Fibroblast of lung (primary cell): ENCODE data around the gene KLHL26. TPM values are rescaled to one million over a fixed set of nuclear protein-coding genes. Genes with fewer than 3 reads are reported as not detected.
A peak's percentile ranks its signal among the peaks of the same experiment; 100 is the strongest.

ENCODE experiments used
- DNase-seq, 2 donors: peaks; one replicate each; pipeline versions ENCODE4 v3.0.0 to v3.0.0-alpha.2; 2010; ENCODE audit warnings: low read depth in 2 of 2
- H2AFZ ChIP-seq: 2 replicates; pipeline ENCODE4 v1.5.1; 2012; ENCODE audit warnings: low read length, control low read depth, inconsistent platforms
- H3K27ac ChIP-seq: 2 replicates; pipeline ENCODE4 v1.5.1; 2011; ENCODE audit warnings: low read length, control low read depth; ENCODE audit not compliant: insufficient read depth
- H3K27me3 ChIP-seq: 2 replicates; pipeline ENCODE4 v1.5.1; 2011; ENCODE audit warnings: mild to moderate bottlenecking, low read length; ENCODE audit not compliant: control insufficient read depth, insufficient read depth
- H3K36me3 ChIP-seq: 2 replicates; pipeline ENCODE4 v1.5.1; 2011; ENCODE audit warnings: low read length; ENCODE audit not compliant: control insufficient read depth, insufficient read depth
- H3K4me1 ChIP-seq: 2 replicates; pipeline ENCODE4 v1.5.1; 2011; ENCODE audit warnings: low read length; ENCODE audit not compliant: control insufficient read depth, insufficient read depth; ENCODE audit errors: extremely low read depth
- H3K4me2 ChIP-seq: 2 replicates; pipeline ENCODE4 v1.5.1; 2011; ENCODE audit warnings: low read length, control low read depth; ENCODE audit not compliant: insufficient read depth; ENCODE audit errors: extremely low read depth
- H3K4me3 ChIP-seq, 4 experiments: fragments of 200-600 bp in 1 of 4; sonication (generic) in 1 of 4; replicated peaks in 1 of 4; 2 replicates each; pipeline ENCODE4 v1.5.1; 2011 to 2016; ENCODE audit warnings: low read length in 4 of 4, low read depth in 3 of 4, mild to moderate bottlenecking in 3 of 4, control low read depth in 2 of 4, inconsistent platforms in 1 of 4, mixed read lengths in 1 of 4; ENCODE audit not compliant: insufficient read depth in 1 of 4; ENCODE audit errors: control extremely low read depth in 1 of 4
- H3K79me2 ChIP-seq: 2 replicates; pipeline ENCODE4 v1.5.1; 2012; ENCODE audit warnings: mild to moderate bottlenecking, low read length, inconsistent platforms; ENCODE audit not compliant: control insufficient read depth, insufficient read depth
- H3K9ac ChIP-seq: 2 replicates; pipeline ENCODE4 v1.5.1; 2011; ENCODE audit warnings: mild to moderate bottlenecking, low read length, control low read depth; ENCODE audit not compliant: insufficient read depth
- H3K9me3 ChIP-seq: 2 replicates; pipeline ENCODE4 v1.5.1; 2012; ENCODE audit warnings: low read depth, low read length; ENCODE audit not compliant: control insufficient read depth, insufficient read depth
- H4K20me1 ChIP-seq: 2 replicates; pipeline ENCODE4 v1.5.1; 2011; ENCODE audit warnings: low read length; ENCODE audit not compliant: control insufficient read depth, insufficient read depth; ENCODE audit errors: extremely low read depth
- EZH2 ChIP-seq: IDR thresholded peaks from 2 replicates; pipeline ENCODE4 v1.5.1; 2012; ENCODE audit warnings: low read length, control low read depth, mild to moderate bottlenecking; ENCODE audit errors: missing control alignments
- polyA plus RNA-seq, 2 donors: library from polyadenylated mRNA; depleted of rRNA in 1 of 2; stranded (reverse) in 1 of 2; unstranded in 1 of 2; fragments of >200 nt; gene quantifications; 2 replicates each; pipeline ENCODE4 v1.2.1, GENCODE V29; 2011 to 2012; ENCODE audit warnings: missing spikeins in 1 of 2
- total RNA-seq: library from RNA; depleted of rRNA; stranded (reverse); fragments of >200 nt; gene quantifications from 2 replicates; pipeline ENCODE4 v1.2.1, GENCODE V29; 2014
- TF ChIP-seq, protein P1 (sequence below), 2 donors: IDR thresholded peaks in 1 of 2; conservative IDR thresholded peaks in 1 of 2; 1 replicate in 1 of 2; 2 replicates in 1 of 2; pipeline ENCODE4 v1.5.1; 2011 to 2012; ENCODE audit warnings: low read length in 2 of 2, control low read depth in 1 of 2, inconsistent platforms in 1 of 2, low read depth in 1 of 2, mild to moderate bottlenecking in 1 of 2

The KLHL26 gene
- total and polyA plus RNA-seq, 2 donors (not counting 1 experiment from before 2014, with no cell fraction given), result 1.4 to 3.5 TPM

DNA sequence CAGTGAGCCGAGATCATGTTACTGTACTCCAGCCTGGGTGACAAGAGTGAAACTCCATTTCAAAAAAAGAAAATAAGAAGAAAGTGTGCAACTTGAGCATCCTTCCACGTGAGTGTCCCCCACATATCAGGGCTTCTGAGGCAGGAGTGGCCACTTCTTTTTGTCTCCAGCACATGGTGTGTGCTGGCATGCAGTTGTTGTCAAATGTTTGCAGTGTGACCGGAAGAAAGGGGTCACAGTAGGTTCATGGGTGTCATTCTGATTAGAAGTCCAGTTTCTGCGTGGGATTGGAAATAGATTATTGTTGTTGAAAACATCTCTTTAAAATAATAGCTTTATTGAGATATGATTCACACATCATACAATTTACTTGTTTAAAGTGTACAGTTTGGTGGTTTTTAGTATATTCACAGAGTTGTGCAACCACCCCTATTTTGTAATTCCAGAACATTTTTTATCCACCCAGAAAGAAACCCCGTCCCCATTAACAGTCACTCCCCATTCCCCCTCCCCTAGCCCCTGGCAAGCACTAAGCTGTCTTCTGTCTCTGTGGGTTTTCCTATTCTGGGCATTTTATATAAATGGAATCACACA is 48.9 kb downstream of the KLHL26 start:
- peaks cover 6% of the 10 kb centered on the region for H3K4me1 ChIP-seq
- H3K9ac ChIP-seq, result no peak overlapping the region
- H4K20me1 ChIP-seq, result no peaks in the 10 kb centered on the region
- no peak for TF ChIP-seq EZH2
- TF ChIP-seq, protein P1, sequence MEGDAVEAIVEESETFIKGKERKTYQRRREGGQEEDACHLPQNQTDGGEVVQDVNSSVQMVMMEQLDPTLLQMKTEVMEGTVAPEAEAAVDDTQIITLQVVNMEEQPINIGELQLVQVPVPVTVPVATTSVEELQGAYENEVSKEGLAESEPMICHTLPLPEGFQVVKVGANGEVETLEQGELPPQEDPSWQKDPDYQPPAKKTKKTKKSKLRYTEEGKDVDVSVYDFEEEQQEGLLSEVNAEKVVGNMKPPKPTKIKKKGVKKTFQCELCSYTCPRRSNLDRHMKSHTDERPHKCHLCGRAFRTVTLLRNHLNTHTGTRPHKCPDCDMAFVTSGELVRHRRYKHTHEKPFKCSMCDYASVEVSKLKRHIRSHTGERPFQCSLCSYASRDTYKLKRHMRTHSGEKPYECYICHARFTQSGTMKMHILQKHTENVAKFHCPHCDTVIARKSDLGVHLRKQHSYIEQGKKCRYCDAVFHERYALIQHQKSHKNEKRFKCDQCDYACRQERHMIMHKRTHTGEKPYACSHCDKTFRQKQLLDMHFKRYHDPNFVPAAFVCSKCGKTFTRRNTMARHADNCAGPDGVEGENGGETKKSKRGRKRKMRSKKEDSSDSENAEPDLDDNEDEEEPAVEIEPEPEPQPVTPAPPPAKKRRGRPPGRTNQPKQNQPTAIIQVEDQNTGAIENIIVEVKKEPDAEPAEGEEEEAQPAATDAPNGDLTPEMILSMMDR (conservative IDR thresholded peaks at IDR 0.05 in 1 of 2, IDR thresholded peaks at IDR 0.05 in 1 of 2; ENCODE audit: low read depth in 1 of 2, low read length in 2 of 2), result no peak
- H3K4me2 ChIP-seq, result no peak overlapping the region
- peaks cover 7% of the 10 kb centered on the region for H3K79me2 ChIP-seq
- H2AFZ ChIP-seq, result no peak overlapping the region
- H3K4me3 ChIP-seq, result peak overlapping the region in 1 of 4 experiments; percentile 12
- DNase-seq, result peak in 1 of 2 donors; percentile 17
- no peaks in the 10 kb centered on the region for H3K27me3 ChIP-seq
- H3K9me3 ChIP-seq, result no peaks in the 10 kb centered on the region
- H3K36me3 ChIP-seq, result no peaks in the 10 kb centered on the region
- H3K27ac ChIP-seq, result no peak overlapping the region

DNA sequence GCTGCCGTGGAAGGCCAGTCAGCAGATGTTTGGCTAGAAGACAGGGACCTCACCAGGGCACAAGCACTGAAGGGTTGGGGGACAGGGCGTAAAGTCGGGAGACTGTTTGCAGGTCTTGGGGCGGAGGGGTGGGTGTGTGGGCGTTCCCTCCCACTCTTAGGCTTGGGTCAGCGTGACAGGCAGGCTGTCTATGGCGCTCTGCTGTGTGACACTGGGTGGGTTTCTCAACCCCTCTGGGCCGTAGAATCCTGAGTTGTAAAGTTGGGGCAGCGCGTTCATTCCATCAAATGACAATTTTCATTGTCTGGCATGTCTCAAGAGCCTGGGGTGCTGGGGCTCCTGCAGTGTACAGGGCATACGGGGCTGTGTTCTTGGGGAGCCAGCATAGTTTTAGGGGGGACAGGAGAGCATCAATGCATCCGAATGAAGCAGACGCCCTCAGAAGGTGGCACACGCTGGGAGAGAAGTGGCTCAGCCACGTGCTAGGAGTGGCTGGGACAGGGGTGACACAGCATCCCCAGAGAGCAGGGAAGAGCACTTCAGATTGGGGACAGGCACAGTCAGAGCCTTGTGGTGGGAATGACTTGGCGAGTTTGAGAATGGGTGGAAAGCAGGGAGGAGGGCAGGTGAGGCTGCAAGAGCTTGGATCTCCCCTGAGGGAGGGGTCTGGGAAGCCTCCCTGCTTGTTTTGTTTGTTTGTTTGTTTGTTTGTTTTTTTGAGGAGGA is 51.1 kb downstream of the KLHL26 start:
- Histone ChIP-seq H3K9me3 (no peaks in the 10 kb centered on the region), H3K79me2 (peaks cover 7% of the 10 kb centered on the region), H3K4me3 (no peak overlapping the region), H3K9ac (no peak overlapping the region), H3K4me2 (no peak overlapping the region), H4K20me1 (no peaks in the 10 kb centered on the region), H3K4me1 (peaks cover 6% of the 10 kb centered on the region), H3K27me3 (no peaks in the 10 kb centered on the region), H3K27ac (no peak overlapping the region), H2AFZ (no peak overlapping the region), H3K36me3 (no peaks in the 10 kb centered on the region)
- no peak for TF ChIP-seq EZH2
- DNase-seq, result no peak

DNA sequence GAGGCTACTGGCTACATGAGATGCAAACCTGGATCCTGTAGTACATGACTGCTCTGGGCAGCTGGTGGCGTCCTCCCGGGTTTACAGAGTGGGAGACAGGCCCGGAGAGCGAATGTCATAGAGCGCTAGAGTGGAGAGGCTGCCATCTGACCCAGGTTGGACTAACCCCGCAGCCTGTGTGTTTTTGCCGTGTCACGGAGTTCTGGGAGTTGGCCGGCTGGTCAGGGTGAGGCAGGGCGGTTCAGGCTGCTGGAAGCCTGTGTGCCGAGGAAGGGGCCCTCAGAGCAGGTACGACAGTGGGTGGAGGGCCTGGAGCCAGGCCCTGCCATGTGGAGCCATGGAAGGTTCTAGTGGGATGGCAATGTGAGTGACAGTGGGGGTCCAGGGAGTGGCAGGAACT is 59.2 kb downstream of the KLHL26 start:
- Histone ChIP-seq H3K9ac (no peak overlapping the region), H3K9me3 (no peaks in the 10 kb centered on the region), H3K27me3 (no peaks in the 10 kb centered on the region), H3K79me2 (peaks cover 5% of the 10 kb centered on the region), H4K20me1 (peaks cover 2% of the 10 kb centered on the region), H3K4me3 (no peak overlapping the region), H3K4me1 (peaks cover 2% of the 10 kb centered on the region), H3K27ac (no peak overlapping the region), H3K4me2 (no peak overlapping the region), H2AFZ (no peak overlapping the region), H3K36me3 (no peaks in the 10 kb centered on the region)
- no peak for TF ChIP-seq EZH2
- TF ChIP-seq, protein P1 (conservative IDR thresholded peaks at IDR 0.05 in 1 of 2, IDR thresholded peaks at IDR 0.05 in 1 of 2; ENCODE audit: low read depth in 1 of 2, low read length in 2 of 2), result no peak
- DNase-seq, result no peak
